ENCODE data around the gene IFI27L1.

IFI27L1 gene

GRCh38 chr14:94047581-94047980 is 33.5 kb upstream of the IFI27L1 start:
- peaks cover 97% of the 10 kb centered on the region for H3K36me3 ChIP-seq
- H3K9ac ChIP-seq, result no peak overlapping the region
- peaks cover 86% of the 10 kb centered on the region for H4K20me1 ChIP-seq
- H3K27ac ChIP-seq, result no peak overlapping the region
- no peaks in the 10 kb centered on the region for H3K27me3 ChIP-seq
- H3K9me3 ChIP-seq, result no peaks in the 10 kb centered on the region
- H3K4me2 ChIP-seq, result no peak overlapping the region
- no peak for TF ChIP-seq Cebpa-rat (IDR thresholded peaks at IDR 0.05)
- no peaks in the 10 kb centered on the region for H3K4me1 ChIP-seq
- no peak overlapping the region for H3K4me3 ChIP-seq

- peaks cover 100% of the 10 kb centered on the region for H3K36me3 ChIP-seq
- H3K9ac ChIP-seq, result no peak overlapping the region
Observed at GRCh38 chr14:94048691-94049624, 32.2 kb upstream of the IFI27L1 start.

GRCh38 chr14:94049625-94050023 is 31.5 kb upstream of the IFI27L1 start:
- Histone ChIP-seq H3K4me1 (no peaks in the 10 kb centered on the region), H3K4me2 (no peak overlapping the region), H4K20me1 (peaks cover 96% of the 10 kb centered on the region), H3K27ac (no peak overlapping the region), H3K36me3 (peaks cover 100% of the 10 kb centered on the region), H3K27me3 (no peaks in the 10 kb centered on the region), H3K4me3 (no peak overlapping the region), H3K9me3 (no peaks in the 10 kb centered on the region), H3K9ac (no peak overlapping the region)
- no peak for TF ChIP-seq Cebpa-rat (IDR thresholded peaks at IDR 0.05)

More at GRCh38 chr14:94048691-94049624, 32.2 kb upstream of the IFI27L1 start:
- no peak overlapping the region for H3K27ac ChIP-seq
- H4K20me1 ChIP-seq, result peaks cover 96% of the 10 kb centered on the region
- H3K4me3 ChIP-seq, result no peak overlapping the region
- no peak for TF ChIP-seq Cebpa-rat (IDR thresholded peaks at IDR 0.05)
- no peaks in the 10 kb centered on the region for H3K9me3 ChIP-seq
- H3K4me2 ChIP-seq, result no peak overlapping the region
- H3K4me1 ChIP-seq, result no peaks in the 10 kb centered on the region
- no peaks in the 10 kb centered on the region for H3K27me3 ChIP-seq

GRCh38 chr14:94050231-94050880 is 30.8 kb upstream of the IFI27L1 start:
- Histone ChIP-seq H3K27ac (no peak overlapping the region), H3K4me3 (no peak overlapping the region), H3K27me3 (no peaks in the 10 kb centered on the region), H3K36me3 (peaks cover 100% of the 10 kb centered on the region), H3K9me3 (no peaks in the 10 kb centered on the region), H3K4me1 (no peaks in the 10 kb centered on the region), H4K20me1 (peaks cover 96% of the 10 kb centered on the region), H3K9ac (no peak overlapping the region), H3K4me2 (no peak overlapping the region)
- no peak for TF ChIP-seq Cebpa-rat (IDR thresholded peaks at IDR 0.05)

GRCh38 chr14:94051115-94051514 is 30.0 kb upstream of the IFI27L1 start:
- Histone ChIP-seq H3K36me3 (peaks cover 100% of the 10 kb centered on the region), H3K9me3 (no peaks in the 10 kb centered on the region), H3K4me3 (no peak overlapping the region), H3K27ac (no peak overlapping the region), H3K4me2 (no peak overlapping the region), H3K27me3 (no peaks in the 10 kb centered on the region), H3K9ac (no peak overlapping the region), H3K4me1 (0 out of 2 replicates have a peak, but pooled peaks cover under 1% of the 10 kb centered on the region), H4K20me1 (peaks cover 96% of the 10 kb centered on the region)
- no peak for TF ChIP-seq Cebpa-rat (IDR thresholded peaks at IDR 0.05)

- no peaks in the 10 kb centered on the region for H3K27me3 ChIP-seq
- peaks cover 96% of the 10 kb centered on the region for H4K20me1 ChIP-seq
- peaks cover 100% of the 10 kb centered on the region for H3K36me3 ChIP-seq
- H3K9ac ChIP-seq, result no peak overlapping the region
- no peak overlapping the region for H3K4me3 ChIP-seq
- H3K4me2 ChIP-seq, result no peak overlapping the region
- H3K27ac ChIP-seq, result no peak overlapping the region
- H3K9me3 ChIP-seq, result no peaks in the 10 kb centered on the region
- peaks cover 7% of the 10 kb centered on the region for H3K4me1 ChIP-seq
- no peak for TF ChIP-seq Cebpa-rat (IDR thresholded peaks at IDR 0.05)
Observed at GRCh38 chr14:94051779-94052178, 29.3 kb upstream of the IFI27L1 start.

- peaks cover 96% of the 10 kb centered on the region for H4K20me1 ChIP-seq
- H3K36me3 ChIP-seq, result peaks cover 100% of the 10 kb centered on the region
Observed at GRCh38 chr14:94052199-94052598, 28.9 kb upstream of the IFI27L1 start.

GRCh38 chr14:94052662-94053061 is 28.4 kb upstream of the IFI27L1 start:
- Histone ChIP-seq H3K9ac (no peak overlapping the region), H3K36me3 (peaks cover 100% of the 10 kb centered on the region), H3K4me1 (peaks cover 16% of the 10 kb centered on the region), H3K4me3 (no peak overlapping the region), H3K4me2 (no peak overlapping the region), H4K20me1 (peaks cover 96% of the 10 kb centered on the region), H3K27me3 (no peaks in the 10 kb centered on the region), H3K27ac (no peak overlapping the region), H3K9me3 (no peaks in the 10 kb centered on the region)
- TF ChIP-seq Cebpa-rat (IDR thresholded peaks at IDR 0.05), result no peak

More at GRCh38 chr14:94052199-94052598, 28.9 kb upstream of the IFI27L1 start:
- H3K4me2 ChIP-seq, result no peak overlapping the region
- no peak for TF ChIP-seq Cebpa-rat (IDR thresholded peaks at IDR 0.05)
- no peaks in the 10 kb centered on the region for H3K27me3 ChIP-seq
- H3K9me3 ChIP-seq, result no peaks in the 10 kb centered on the region
- peaks cover 12% of the 10 kb centered on the region for H3K4me1 ChIP-seq
- H3K4me3 ChIP-seq, result no peak overlapping the region
- no peak overlapping the region for H3K9ac ChIP-seq
- H3K27ac ChIP-seq, result no peak overlapping the region

GRCh38 chr14:94054401-94054800 is 26.7 kb upstream of the IFI27L1 start:
- TF ChIP-seq Cebpa-rat (IDR thresholded peaks at IDR 0.05), result no peak
- Histone ChIP-seq H3K9me3 (no peaks in the 10 kb centered on the region), H3K36me3 (peaks cover 100% of the 10 kb centered on the region), H3K9ac (no peak overlapping the region), H3K4me3 (no peak overlapping the region), H3K4me1 (peaks cover 32% of the 10 kb centered on the region), H3K4me2 (no peak overlapping the region), H4K20me1 (peaks cover 96% of the 10 kb centered on the region), H3K27me3 (no peaks in the 10 kb centered on the region), H3K27ac (no peak overlapping the region)

- H3K9ac ChIP-seq, result no peak overlapping the region
- H3K4me2 ChIP-seq, result no peak overlapping the region
- no peak overlapping the region for H3K27ac ChIP-seq
- H3K9me3 ChIP-seq, result no peaks in the 10 kb centered on the region
- no peak overlapping the region for H3K4me3 ChIP-seq
- peaks cover 97% of the 10 kb centered on the region for H4K20me1 ChIP-seq
- peaks cover 100% of the 10 kb centered on the region for H3K36me3 ChIP-seq
- no peak for TF ChIP-seq Cebpa-rat (IDR thresholded peaks at IDR 0.05)
- no peaks in the 10 kb centered on the region for H3K27me3 ChIP-seq
- H3K4me1 ChIP-seq, result peaks cover 32% of the 10 kb centered on the region
Observed at GRCh38 chr14:94054936-94055335, 26.2 kb upstream of the IFI27L1 start.

All from BLaER1 (cell line).